ENCODE data around the gene TMPRSS4. TPM values are rescaled to one million over a fixed set of nuclear protein-coding genes. Genes with fewer than 3 reads are reported as not detected.

TMPRSS4 gene
- total and polyA plus RNA-seq, 2 of the 13 experiments (the other 11 are each of a cell fraction or from before 2014, with no cell fraction given): 0.32 TPM; not detected in 1

GRCh38 chr11:118135796-118136165 is 58.9 kb downstream of the TMPRSS4 start:
- no peak for ATAC-seq
- no peak overlapping the region for H3K27ac ChIP-seq (ENCODE audit: extremely low read length, insufficient read depth, low read length)
- FAIRE-seq: no peak
- DNase-seq (ENCODE audit: low spot score): no peak
- no TSS peak for BruUV-seq (replicated peaks)
- no peaks in the 10 kb centered on the region for H3K36me3 ChIP-seq (replicated peaks in 1 of 2; ENCODE audit: control insufficient read depth in 1 of 2, insufficient read depth in 2 of 2, low read length in 2 of 2)
- POLR2A ChIA-PET: no interaction called here
- H3K27me3 ChIP-seq (ENCODE audit: control insufficient read depth in 1 of 2, insufficient read depth in 2 of 2, low read length in 2 of 2): peaks cover 12 to 48% of the 10 kb centered on the region in 2 experiments; a peak in 4 of 5 replicates
- 33% methylated on average over 5 of the region's 5 CpGs for WGBS (ENCODE audit: low lambda C conversion rate)
- intact Hi-C loops (cut with micrococcal nuclease; ENCODE audit: unreplicated experiment): no loop called here
- no peak overlapping the region for H3K4me3 ChIP-seq (replicated peaks in 1 of 3; ENCODE audit: insufficient read depth in 1 of 3, low read depth in 2 of 3, low read length in 3 of 3)
- no peaks in the 10 kb centered on the region for H3K4me1 ChIP-seq (ENCODE audit: insufficient read depth, low read length)
- no peaks in the 10 kb centered on the region for H3K79me2 ChIP-seq (ENCODE audit: insufficient read depth, low read length)
- no peak overlapping the region for H3K4me2 ChIP-seq (ENCODE audit: low read depth, low read length)
- no peaks in the 10 kb centered on the region for H4K20me1 ChIP-seq (ENCODE audit: insufficient read depth, low read length)
- no peak overlapping the region for H3K9ac ChIP-seq (ENCODE audit: insufficient read depth, low read depth, low read length)
- CTCF ChIA-PET (ENCODE audit: low intra/inter-chr PET ratio, low total read pairs): no interaction called here
- in situ Hi-C loops (cut with HindIII; ENCODE audit: extremely low pct_ligation_motif_present, low pct_unique_long_range_greater_than_20kb): loop anchor here (25.0 kb wide), 1 partner anchor 352 kb away; no protein-coding TSS in a partner anchor
- TF ChIP-seq NONO (IDR thresholded peaks at IDR 0.05) (no peak), NONO (CRISPR knock-in tag; conservative IDR thresholded peaks at IDR 0.05) (no peak), ZSCAN30 (CRISPR knock-in tag; IDR thresholded peaks at IDR 0.05) (no peak), ZNF724P (CRISPR knock-in tag; IDR thresholded peaks at IDR 0.05; ENCODE audit: borderline replicate concordance) (no peak), ZNF382 (CRISPR knock-in tag; IDR thresholded peaks at IDR 0.05; ENCODE audit: borderline replicate concordance) (no peak), ZKSCAN8 (CRISPR knock-in tag; IDR thresholded peaks at IDR 0.05; ENCODE audit: borderline replicate concordance) (no peak), ARNTL (CRISPR knock-in tag; IDR thresholded peaks at IDR 0.05) (no peak)
- no peak overlapping the region for H2AFZ ChIP-seq (ENCODE audit: low read length)
- H3K9me3 ChIP-seq (ENCODE audit: low read length): no peaks in the 10 kb centered on the region

- H3K36me3 ChIP-seq (replicated peaks in 1 of 2; ENCODE audit: control insufficient read depth in 1 of 2, insufficient read depth in 2 of 2, low read length in 2 of 2): no peaks in the 10 kb centered on the region
- H4K20me1 ChIP-seq (ENCODE audit: insufficient read depth, low read length): no peaks in the 10 kb centered on the region
- ATAC-seq: no peak
- H3K27me3 ChIP-seq (ENCODE audit: control insufficient read depth in 1 of 2, insufficient read depth in 2 of 2, low read length in 2 of 2): peaks cover 12 to 45% of the 10 kb centered on the region in 2 experiments; a peak in 4 of 5 replicates
- no peak for TF ChIP-seq ZNF775 (CRISPR knock-in tag; IDR thresholded peaks at IDR 0.05; ENCODE audit: borderline replicate concordance)
- no peak for TF ChIP-seq YY1 (IDR thresholded peaks at IDR 0.05; ENCODE audit: insufficient read depth, insufficient replicate concordance, low read depth, low read length)
- no peak for TF ChIP-seq THAP7 (CRISPR knock-in tag; IDR thresholded peaks at IDR 0.05)
- TF ChIP-seq PLRG1 (conservative IDR thresholded peaks at IDR 0.05): no peak
- TF ChIP-seq GTF2F1 (IDR thresholded peaks at IDR 0.05; ENCODE audit: low read length): no peak
- TF ChIP-seq SRY (CRISPR knock-in tag; IDR thresholded peaks at IDR 0.05): no peak
- TF ChIP-seq PAX8 (CRISPR knock-in tag; IDR thresholded peaks at IDR 0.05; ENCODE audit: borderline replicate concordance): no peak
- no peak for TF ChIP-seq TMF1 (CRISPR knock-in tag; IDR thresholded peaks at IDR 0.05; ENCODE audit: low read depth)
- no peak for TF ChIP-seq ZNF614 (CRISPR knock-in tag; IDR thresholded peaks at IDR 0.05; ENCODE audit: borderline replicate concordance)
- TF ChIP-seq TAF1 (CRISPR knock-in tag; IDR thresholded peaks at IDR 0.05): no peak
- no peak for FAIRE-seq
- H3K4me3 ChIP-seq (replicated peaks in 1 of 3; ENCODE audit: insufficient read depth in 1 of 3, low read depth in 2 of 3, low read length in 3 of 3): no peak overlapping the region
- H3K79me2 ChIP-seq (ENCODE audit: insufficient read depth, low read length): no peaks in the 10 kb centered on the region
- in situ Hi-C loops (cut with HindIII; ENCODE audit: extremely low pct_ligation_motif_present, low pct_unique_long_range_greater_than_20kb): loop anchor here (25.0 kb wide), 1 partner anchor 351 kb away; no protein-coding TSS in a partner anchor
- no peaks in the 10 kb centered on the region for H3K4me1 ChIP-seq (ENCODE audit: insufficient read depth, low read length)
- no peak for DNase-seq (ENCODE audit: low spot score)
- H3K4me2 ChIP-seq (ENCODE audit: low read depth, low read length): no peak overlapping the region
- H2AFZ ChIP-seq (ENCODE audit: low read length): no peak overlapping the region
- intact Hi-C loops (cut with micrococcal nuclease; ENCODE audit: unreplicated experiment): no loop called here
- BruUV-seq (replicated peaks): no TSS peak
- WGBS (ENCODE audit: low lambda C conversion rate): 38% methylated on average over 2 of the region's 2 CpGs
- no peak overlapping the region for H3K9ac ChIP-seq (ENCODE audit: insufficient read depth, low read depth, low read length)
- ChIA-PET POLR2A (no interaction called here), CTCF (ENCODE audit: low intra/inter-chr PET ratio, low total read pairs) (no interaction called here)
- H3K27ac ChIP-seq (ENCODE audit: extremely low read length, insufficient read depth, low read length): no peak overlapping the region
- no peaks in the 10 kb centered on the region for H3K9me3 ChIP-seq (ENCODE audit: low read length)
Measured at GRCh38 chr11:118136341-118136740, 59.5 kb downstream of the TMPRSS4 start.

Data from HepG2 (cell line).